ENCODE measurements around the gene ASB10.

ASB10 gene

GRCh38 chr7:151186640-151187408 is at the start of gene ASB10:
ASB10 (minus strand) TSS chr7:151187250; CDS start chr7:151187130, 120 bp downstream.
- DNase-seq = no peak

- DNase-seq = no peak
Measured at GRCh38 chr7:151236406-151236805, 49.4 kb upstream of the ASB10 start.

GRCh38 chr7:151235091-151235787 is 48.2 kb upstream of the ASB10 start:
- DNase-seq = no peak

GRCh38 chr7:151233804-151234203 is 46.8 kb upstream of the ASB10 start:
- no peak for DNase-seq

- no peak for DNase-seq
Measured at GRCh38 chr7:151232917-151233701, 46.1 kb upstream of the ASB10 start.

- DNase-seq = peak; percentile 75
Measured at GRCh38 chr7:151232091-151232916, 45.3 kb upstream of the ASB10 start, which contains the start of gene CHPF2. CHPF2 (plus strand) TSS chr7:151232483; CDS start chr7:151234012, 1,529 bp downstream.

- no peak for DNase-seq
Measured at GRCh38 chr7:151231080-151231479, 44.0 kb upstream of the ASB10 start.

- DNase-seq = no peak
Measured at GRCh38 chr7:151229249-151229648, 42.2 kb upstream of the ASB10 start.

GRCh38 chr7:151228024-151228866 is 41.2 kb upstream of the ASB10 start:
- DNase-seq = no peak

- peak; percentile 97 for DNase-seq
Measured at GRCh38 chr7:151226875-151227782, 40.1 kb upstream of the ASB10 start, which contains the start of gene ABCF2. ABCF2 (minus strand) TSS chr7:151227205; CDS start chr7:151226458, 747 bp downstream.

GRCh38 chr7:151226560-151226874 is 39.5 kb upstream of the ASB10 start:
- DNase-seq = no peak

GRCh38 chr7:151225948-151226510 is 39.0 kb upstream of the ASB10 start:
- no peak for DNase-seq

- DNase-seq = no peak
Measured at GRCh38 chr7:151223728-151224127, 36.7 kb upstream of the ASB10 start.

- no peak for DNase-seq
Measured at GRCh38 chr7:151218170-151218569, 31.1 kb upstream of the ASB10 start.

- no peak for DNase-seq
Measured at GRCh38 chr7:151215396-151215795, 28.3 kb upstream of the ASB10 start.

- no peak for DNase-seq
Measured at GRCh38 chr7:151213826-151214225, 26.8 kb upstream of the ASB10 start.

- no peak for DNase-seq
Measured at GRCh38 chr7:151212626-151213025, 25.6 kb upstream of the ASB10 start.

GRCh38 chr7:151211155-151211772 is 24.2 kb upstream of the ASB10 start:
- no peak for DNase-seq

- no peak for DNase-seq
Measured at GRCh38 chr7:151210087-151210854, 23.2 kb upstream of the ASB10 start, which contains the start of gene H2BK1. H2BK1 (minus strand) TSS chr7:151210488; CDS start chr7:151210318, 170 bp downstream.

Data from NCI-H2029 (cell line).